ENCODE results near the gene PTPRD. TPM values are rescaled to one million over a fixed set of nuclear protein-coding genes. Genes with fewer than 3 reads are reported as not detected.

Gene PTPRD
- total and polyA plus RNA-seq, 2 donors (not counting 1 experiment from before 2014, with no cell fraction given) = 0.35 to 4.8 TPM

- Histone ChIP-seq H3K79me2 (ENCODE audit: control insufficient read depth, insufficient read depth, low read length) (no peaks in the 10 kb centered on the region), H3K27me3 (ENCODE audit: control insufficient read depth, insufficient read depth, low read length) (no peaks in the 10 kb centered on the region), H3K27ac (ENCODE audit: insufficient read depth, low read length) (no peak overlapping the region), H3K4me2 (ENCODE audit: extremely low read depth, insufficient read depth, low read length) (no peak overlapping the region), H3K36me3 (ENCODE audit: control insufficient read depth, insufficient read depth, low read length) (no peaks in the 10 kb centered on the region), H3K4me3 (replicated peaks in 1 of 4; ENCODE audit: control extremely low read depth in 1 of 4, insufficient read depth in 1 of 4, low read depth in 3 of 4, low read length in 4 of 4) (no peak overlapping the region), H4K20me1 (ENCODE audit: control insufficient read depth, extremely low read depth, insufficient read depth, low read length) (no peaks in the 10 kb centered on the region), H3K4me1 (ENCODE audit: control insufficient read depth, extremely low read depth, insufficient read depth, low read length) (no peaks in the 10 kb centered on the region), H2AFZ (ENCODE audit: low read length) (no peak overlapping the region), H3K9me3 (ENCODE audit: control insufficient read depth, insufficient read depth, low read depth, low read length) (no peaks in the 10 kb centered on the region), H3K9ac (ENCODE audit: insufficient read depth, low read length) (no peak overlapping the region)
- DNase-seq (ENCODE audit: low read depth in 2 of 2) = no peak
- TF ChIP-seq CTCF (conservative IDR thresholded peaks at IDR 0.05 in 1 of 2, IDR thresholded peaks at IDR 0.05 in 1 of 2; ENCODE audit: low read depth in 1 of 2, low read length in 2 of 2) = no peak
- no peak for TF ChIP-seq EZH2 (IDR thresholded peaks at IDR 0.05; ENCODE audit: low read length, missing control alignments)
These were observed 1217.3 kb downstream of the PTPRD start for GRCh38 chr9:9395539-9395938.

GRCh38 chr9:9392755-9393154 lies 1220.0 kb downstream of the PTPRD start:
- Histone ChIP-seq H3K9me3 (ENCODE audit: control insufficient read depth, insufficient read depth, low read depth, low read length) (no peaks in the 10 kb centered on the region), H3K4me2 (ENCODE audit: extremely low read depth, insufficient read depth, low read length) (no peak overlapping the region), H3K36me3 (ENCODE audit: control insufficient read depth, insufficient read depth, low read length) (no peaks in the 10 kb centered on the region), H4K20me1 (ENCODE audit: control insufficient read depth, extremely low read depth, insufficient read depth, low read length) (no peaks in the 10 kb centered on the region), H3K4me3 (replicated peaks in 1 of 4; ENCODE audit: control extremely low read depth in 1 of 4, insufficient read depth in 1 of 4, low read depth in 3 of 4, low read length in 4 of 4) (no peak overlapping the region), H3K4me1 (ENCODE audit: control insufficient read depth, extremely low read depth, insufficient read depth, low read length) (no peaks in the 10 kb centered on the region), H2AFZ (ENCODE audit: low read length) (no peak overlapping the region), H3K9ac (ENCODE audit: insufficient read depth, low read length) (no peak overlapping the region), H3K79me2 (ENCODE audit: control insufficient read depth, insufficient read depth, low read length) (no peaks in the 10 kb centered on the region), H3K27me3 (ENCODE audit: control insufficient read depth, insufficient read depth, low read length) (no peaks in the 10 kb centered on the region), H3K27ac (ENCODE audit: insufficient read depth, low read length) (no peak overlapping the region)
- TF ChIP-seq EZH2 (IDR thresholded peaks at IDR 0.05; ENCODE audit: low read length, missing control alignments) (no peak), CTCF (conservative IDR thresholded peaks at IDR 0.05 in 1 of 2, IDR thresholded peaks at IDR 0.05 in 1 of 2; ENCODE audit: low read depth in 1 of 2, low read length in 2 of 2) (no peak)
- no peak for DNase-seq (ENCODE audit: low read depth in 2 of 2)

- Histone ChIP-seq H3K4me1 (ENCODE audit: control insufficient read depth, extremely low read depth, insufficient read depth, low read length) (no peaks in the 10 kb centered on the region), H3K9me3 (ENCODE audit: control insufficient read depth, insufficient read depth, low read depth, low read length) (no peaks in the 10 kb centered on the region), H4K20me1 (ENCODE audit: control insufficient read depth, extremely low read depth, insufficient read depth, low read length) (no peaks in the 10 kb centered on the region), H3K4me2 (ENCODE audit: extremely low read depth, insufficient read depth, low read length) (no peak overlapping the region), H3K9ac (ENCODE audit: insufficient read depth, low read length) (no peak overlapping the region), H3K4me3 (replicated peaks in 1 of 4; ENCODE audit: control extremely low read depth in 1 of 4, insufficient read depth in 1 of 4, low read depth in 3 of 4, low read length in 4 of 4) (no peak overlapping the region), H3K36me3 (ENCODE audit: control insufficient read depth, insufficient read depth, low read length) (no peaks in the 10 kb centered on the region), H2AFZ (ENCODE audit: low read length) (no peak overlapping the region), H3K27ac (ENCODE audit: insufficient read depth, low read length) (no peak overlapping the region), H3K27me3 (ENCODE audit: control insufficient read depth, insufficient read depth, low read length) (no peaks in the 10 kb centered on the region), H3K79me2 (ENCODE audit: control insufficient read depth, insufficient read depth, low read length) (no peaks in the 10 kb centered on the region)
- no peak for DNase-seq (ENCODE audit: low read depth in 2 of 2)
- TF ChIP-seq EZH2 (IDR thresholded peaks at IDR 0.05; ENCODE audit: low read length, missing control alignments) = no peak
- no peak for TF ChIP-seq CTCF (conservative IDR thresholded peaks at IDR 0.05 in 1 of 2, IDR thresholded peaks at IDR 0.05 in 1 of 2; ENCODE audit: low read depth in 1 of 2, low read length in 2 of 2)
These were observed 1222.9 kb downstream of the PTPRD start for GRCh38 chr9:9389904-9390303.

All from fibroblast of lung (primary cell).